Measurements from ENCODE around the gene KANSL1L.

Gene KANSL1L

GRCh38 chr2:210063306-210063705 lies 107.9 kb downstream of the KANSL1L start:
- no peak for DNase-seq

GRCh38 chr2:210055825-210056224 lies 115.4 kb downstream of the KANSL1L start:
- no peak for DNase-seq

- no peak for DNase-seq
These were observed 116.5 kb downstream of the KANSL1L start for GRCh38 chr2:210054696-210055095.

DNA sequence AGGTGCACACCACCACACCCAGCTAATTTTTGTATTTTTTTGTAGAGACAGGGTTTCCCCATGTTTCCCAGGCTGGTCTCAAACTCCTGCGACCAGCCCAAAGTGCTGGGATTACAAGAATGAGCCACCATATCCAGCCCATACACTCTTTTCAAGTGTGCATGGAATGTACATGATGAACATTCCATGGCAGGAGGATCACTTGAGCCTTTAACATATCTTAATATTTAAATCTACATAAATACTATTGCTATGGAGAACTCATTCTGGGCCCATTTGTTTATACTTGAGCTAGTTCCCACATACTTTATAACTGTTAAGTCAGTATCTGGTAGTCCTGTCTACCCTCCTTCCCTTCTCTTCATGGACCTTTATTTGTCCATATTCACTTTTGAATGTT lies 120.3 kb downstream of the KANSL1L start:
- no peak for DNase-seq

GRCh38 chr2:210049831-210050230 lies 121.4 kb downstream of the KANSL1L start:
- DNase-seq: no peak

DNA sequence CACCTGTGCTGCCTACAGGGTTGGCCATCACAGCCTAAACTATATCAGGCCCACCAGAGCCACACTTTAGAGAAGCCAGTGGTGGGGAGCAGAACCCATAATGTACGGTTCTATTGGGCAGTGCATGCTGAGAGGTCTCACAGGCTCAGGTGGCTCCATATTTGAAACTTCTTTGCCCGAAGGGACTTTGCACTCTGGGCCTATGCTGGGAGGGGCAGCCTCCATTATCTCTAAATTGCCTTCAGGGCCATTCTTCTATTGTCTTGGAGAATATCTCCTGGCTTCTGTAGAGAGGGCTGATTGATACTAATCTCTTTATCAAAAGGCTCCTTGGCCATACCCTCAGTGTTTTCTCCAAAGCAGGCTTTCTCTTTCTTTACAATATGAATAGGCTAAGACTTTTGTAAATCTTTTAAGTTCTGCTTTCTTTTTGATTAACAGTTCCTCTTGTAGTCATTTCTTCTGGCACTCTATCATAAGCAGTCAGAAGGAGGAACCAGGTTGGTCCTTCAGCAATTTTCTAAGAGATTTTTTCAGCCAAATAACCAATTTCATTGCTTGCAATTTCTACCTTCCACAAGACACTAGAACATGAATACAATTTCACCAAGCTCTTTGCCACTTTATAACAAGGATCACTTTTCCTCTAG lies 124.2 kb downstream of the KANSL1L start:
- no peak for DNase-seq

- no peak for DNase-seq
These were observed 133.1 kb downstream of the KANSL1L start for GRCh38 chr2:210038078-210038477.

- DNase-seq: no peak
These were observed 135.5 kb downstream of the KANSL1L start for GRCh38 chr2:210035679-210036078.

GRCh38 chr2:210034087-210034683 lies 137.0 kb downstream of the KANSL1L start:
- DNase-seq: no peak

- no peak for DNase-seq
These were observed 143.0 kb downstream of the KANSL1L start for GRCh38 chr2:210028178-210028577.

GRCh38 chr2:210027608-210028007 lies 143.6 kb downstream of the KANSL1L start:
- DNase-seq: no peak

- no peak for DNase-seq
These were observed 148.4 kb downstream of the KANSL1L start for GRCh38 chr2:210022824-210023223.

- DNase-seq: no peak
These were observed 151.1 kb downstream of the KANSL1L start for GRCh38 chr2:210020138-210020537.

DNA sequence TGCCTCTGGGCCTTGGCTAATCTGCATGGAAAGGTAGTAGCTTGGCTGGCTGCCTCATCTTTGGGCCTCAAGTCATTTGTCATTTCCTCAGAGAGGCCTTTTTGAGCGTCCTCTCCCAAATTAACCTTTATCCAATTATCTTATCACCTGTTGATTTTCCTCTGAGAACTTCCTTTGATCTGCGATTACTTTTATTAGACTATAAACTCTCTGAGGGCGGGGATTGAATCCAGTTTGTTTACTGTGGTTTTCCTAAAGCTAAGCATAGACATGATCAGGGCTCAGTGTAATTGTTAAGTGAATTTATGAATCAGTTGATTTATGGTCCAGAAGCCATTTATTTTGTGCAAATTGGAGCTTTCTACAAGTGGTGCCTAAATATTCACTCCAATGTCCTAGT lies 161.3 kb downstream of the KANSL1L start:
- DNase-seq: no peak

DNA sequence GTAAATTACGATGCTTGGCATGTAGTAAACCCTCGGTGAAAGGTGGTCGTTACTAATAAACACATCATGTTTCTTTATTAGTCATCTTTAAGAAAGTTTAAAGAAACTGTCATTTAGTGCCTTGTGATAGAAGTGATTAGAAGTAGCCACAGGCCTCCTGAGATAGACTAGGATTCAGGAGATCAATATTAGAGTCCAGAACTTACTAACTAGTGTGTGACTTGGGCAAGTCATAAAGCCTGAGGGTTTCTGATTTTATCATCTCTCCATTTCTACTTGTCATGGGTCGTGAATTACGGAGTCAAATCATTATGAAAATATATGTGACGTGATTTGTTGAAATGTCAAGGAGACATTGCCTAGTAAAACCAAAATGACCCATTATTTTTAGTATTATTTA lies 162.1 kb downstream of the KANSL1L start:
- DNase-seq: peak; percentile 43

GRCh38 chr2:210007895-210008294 lies 163.3 kb downstream of the KANSL1L start:
- no peak for DNase-seq

GRCh38 chr2:210004881-210005280 lies 166.3 kb downstream of the KANSL1L start:
- no peak for DNase-seq

GRCh38 chr2:210003359-210003758 lies 167.8 kb downstream of the KANSL1L start:
- DNase-seq: no peak

DNA sequence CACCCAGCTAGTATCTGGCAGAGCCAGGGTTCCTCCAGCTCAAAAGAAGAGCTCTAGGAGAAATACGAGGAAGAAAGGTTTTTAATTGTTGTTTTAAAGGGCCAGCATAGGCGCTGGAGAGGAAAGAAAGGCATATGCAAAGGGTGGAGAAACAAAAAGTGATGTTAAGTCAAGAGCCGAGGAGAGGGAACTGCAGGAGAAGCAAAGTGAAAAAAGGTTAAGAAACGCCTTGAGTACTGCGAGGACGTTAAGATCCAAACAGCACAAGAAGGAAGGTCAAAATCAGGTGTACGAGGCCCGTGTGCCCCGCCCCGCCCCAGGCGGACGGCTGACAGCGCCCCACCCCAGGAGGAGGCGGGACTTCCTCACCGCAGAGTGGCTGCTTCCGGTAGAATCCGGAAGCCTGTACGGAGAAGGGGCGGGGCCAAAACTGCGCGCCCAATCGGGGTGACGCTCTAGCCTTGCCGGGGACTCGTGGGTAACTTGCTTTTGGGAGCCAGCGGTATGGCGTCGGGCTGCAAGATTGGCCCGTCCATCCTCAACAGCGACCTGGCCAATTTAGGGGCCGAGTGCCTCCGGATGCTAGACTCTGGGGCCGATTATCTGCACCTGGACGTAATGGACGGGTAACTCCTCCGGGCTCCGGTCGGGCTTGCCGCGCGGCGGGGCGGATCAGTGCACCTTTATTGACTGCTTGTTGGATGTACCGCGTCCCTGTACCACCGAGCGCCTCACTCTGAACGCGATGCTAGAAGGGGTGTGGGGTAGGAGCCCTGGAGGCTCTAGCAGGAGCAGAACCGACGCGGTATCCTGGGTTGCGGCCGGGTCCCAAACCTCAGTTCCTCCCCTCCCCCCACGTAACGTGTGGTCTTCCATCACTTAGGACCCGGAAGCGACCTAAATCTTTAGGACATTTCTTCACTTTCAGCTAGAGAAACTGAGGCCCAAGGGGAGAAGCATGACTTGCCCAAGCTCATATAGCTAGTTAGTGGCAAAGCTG lies 168.8 kb downstream of the KANSL1L start, which contains the start of gene RPE:
RPE (plus strand) TSS at position 481 of the 1,000 bp plus-strand sequence; CDS start at position 505, 24 bp downstream.
- peak; percentile 98 for DNase-seq

DNA sequence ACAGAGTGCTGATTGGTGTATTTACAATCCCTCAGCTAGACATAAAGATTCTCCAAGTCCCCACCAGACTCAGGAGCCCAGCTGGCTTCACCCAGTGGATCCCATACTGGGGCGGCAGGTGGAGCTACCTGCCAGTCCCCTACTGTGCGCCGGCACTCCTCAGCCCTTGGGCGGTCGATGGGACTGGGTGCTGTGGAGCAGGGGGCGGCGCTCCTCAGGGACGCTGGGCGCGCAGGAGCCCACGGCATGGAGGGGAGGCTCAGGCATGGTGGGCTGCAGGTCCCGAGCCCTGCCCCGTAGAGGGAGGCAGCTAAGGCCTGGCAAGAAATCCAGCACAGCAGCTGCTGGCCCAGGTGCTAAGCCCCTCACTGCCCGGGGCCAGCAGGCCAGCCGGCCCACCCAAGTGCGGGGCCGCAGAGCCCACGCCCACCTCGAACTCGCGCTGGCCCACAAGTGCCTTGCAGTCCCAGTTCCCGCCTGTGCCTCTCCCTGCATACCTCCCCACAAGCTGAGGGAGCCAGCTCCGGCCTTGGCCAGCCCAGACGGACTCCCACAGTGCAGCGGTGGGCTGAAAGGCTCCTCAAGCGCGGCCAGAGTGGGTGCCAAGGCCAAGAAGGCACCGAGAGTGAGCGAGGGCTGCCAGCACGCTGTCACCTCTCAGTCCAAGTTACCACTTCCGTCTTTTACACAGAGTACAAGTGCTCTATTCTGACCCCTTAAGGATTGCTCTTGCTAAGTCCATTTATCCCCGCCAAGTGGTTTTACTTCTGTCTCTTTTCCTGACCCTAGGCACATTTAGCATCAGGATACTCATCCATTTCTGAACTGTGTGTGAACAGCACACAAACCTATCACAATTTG lies 170.5 kb downstream of the KANSL1L start:
- DNase-seq: no peak

DNA sequence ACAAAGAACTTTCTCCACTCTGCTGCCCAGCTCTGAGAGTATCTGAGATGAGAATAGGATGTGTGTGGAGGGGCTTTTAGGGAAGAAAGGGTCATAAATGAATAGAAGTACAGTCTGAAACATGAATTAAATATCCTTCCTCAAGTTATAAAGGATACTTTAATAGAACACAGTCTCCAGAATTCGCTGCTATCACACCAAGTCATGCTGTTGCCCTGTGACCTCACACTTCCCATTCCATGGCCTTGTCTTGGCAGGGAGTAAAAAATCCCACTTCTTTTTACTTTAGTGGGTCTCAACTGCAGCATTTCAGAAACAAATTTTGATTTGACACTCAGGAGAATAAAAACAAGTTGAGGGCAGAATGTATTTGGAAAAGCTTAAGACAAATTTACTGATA lies 172.6 kb downstream of the KANSL1L start:
- no peak for DNase-seq

DNA sequence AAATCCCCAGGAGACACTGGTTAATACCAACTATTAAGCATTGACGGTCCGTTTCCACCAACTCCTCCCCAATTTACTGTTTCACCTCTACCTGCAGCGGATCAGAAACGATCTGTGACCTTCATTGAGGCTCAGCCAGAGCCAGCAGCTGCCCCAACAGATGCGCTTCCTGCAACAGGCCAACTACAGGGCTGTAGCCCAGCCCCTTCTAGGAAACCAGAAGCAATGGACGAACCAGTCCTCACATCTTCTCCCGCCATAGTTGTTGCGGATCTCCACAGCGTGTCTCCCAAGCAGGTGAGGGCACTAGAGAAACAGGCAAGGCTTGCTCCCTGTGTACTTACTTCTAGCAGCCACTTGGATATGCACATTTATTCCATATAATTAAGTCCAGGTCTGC lies 177.2 kb downstream of the KANSL1L start:
- no peak for DNase-seq

- DNase-seq: no peak
These were observed 180.4 kb downstream of the KANSL1L start for GRCh38 chr2:209990838-209991237.
